Cardiac septum (tissue), 1 donor: Measurements from ENCODE around the gene LEFTY2. TPM values are rescaled to one million over a fixed set of nuclear protein-coding genes. Genes with fewer than 3 reads are reported as not detected.
"Not testable (repeated sequence)": the region's sequence is repeated elsewhere in the genome, so short reads cannot be mapped to it uniquely, and the experiment has no call there.

Experiments used
- DNase-seq: peaks from one replicate; pipeline ENCODE4 v3.0.0-alpha.2; 2020; ENCODE audit warnings: low spot score
- intact Hi-C: fragments of 100-400 bp; cut with DNase I; formaldehyde crosslinking; loops from one replicate; pipeline ENCODE4 v1.14.0; 2022
- total RNA-seq: library from RNA; stranded (reverse); fragmentation: NEBNext Ultra II Directional; extraction: Animal tissue kit (Norgen Biotek cat#: 25700); gene quantifications from one replicate; pipeline ENCODE4 v1.2.1, GENCODE V29; 2021
- donor health status: DM: no; HTN: no; CAD: no.

Gene LEFTY2
- total RNA-seq, 1 donor from 2014 or later = 0.65 TPM

- DNase-seq, intact Hi-C loops: not testable (repeated sequence)
These were observed 4.9 kb downstream of the LEFTY2 start for GRCh38 chr1:225936086-225936485.

- intact Hi-C loops = no loop called here
These were observed 6.3 kb downstream of the LEFTY2 start for GRCh38 chr1:225934711-225935110.

GRCh38 chr1:225933072-225933471, 7.9 kb downstream of the LEFTY2 start:
- no peak for DNase-seq
- intact Hi-C loops = no loop called here

More at GRCh38 chr1:225934711-225935110, 6.3 kb downstream of the LEFTY2 start:
- no peak for DNase-seq

GRCh38 chr1:225931270-225932136, 9.5 kb downstream of the LEFTY2 start:
- intact Hi-C loops = no loop called here
- no peak for DNase-seq

- DNase-seq = no peak
- intact Hi-C loops = no loop called here
These were observed 10.5 kb downstream of the LEFTY2 start for GRCh38 chr1:225930566-225930965.

GRCh38 chr1:225929462-225929861, 11.6 kb downstream of the LEFTY2 start:
- DNase-seq, intact Hi-C loops: not testable (repeated sequence)

- intact Hi-C loops = no loop called here
These were observed 12.5 kb downstream of the LEFTY2 start for GRCh38 chr1:225928186-225929175.

GRCh38 chr1:225926551-225927113, 14.4 kb downstream of the LEFTY2 start:
- DNase-seq = no peak
- intact Hi-C loops = no loop called here

More at GRCh38 chr1:225928186-225929175, 12.5 kb downstream of the LEFTY2 start:
- no peak for DNase-seq

GRCh38 chr1:225923692-225924555, 17.1 kb downstream of the LEFTY2 start, which contains the start of gene PYCR2:
PYCR2 (minus strand) TSS chr1:225924250; CDS start chr1:225924110, 140 bp downstream.
- peak; percentile 97 for DNase-seq
- intact Hi-C loops = loop anchor here (1.0 to 5.0 kb wide), 2 partner anchors 42 to 497 kb away; partner anchors contain the start of genes LBR and TMEM63A

- intact Hi-C loops = loop anchor here (5.0 kb wide), 1 partner anchor 496 kb away; the partner anchor contains the start of gene LBR
- DNase-seq = no peak
These were observed 17.7 kb downstream of the LEFTY2 start for GRCh38 chr1:225923381-225923691.

GRCh38 chr1:225921734-225922709, 19.0 kb downstream of the LEFTY2 start:
- intact Hi-C loops = loop anchor here (5.0 kb wide), 1 partner anchor 495 kb away; the partner anchor contains the start of gene LBR

GRCh38 chr1:225919906-225920305, 21.1 kb downstream of the LEFTY2 start:
- DNase-seq = peak; percentile 81
- intact Hi-C loops = loop anchor here (5.0 kb wide), 1 partner anchor 493 kb away; the partner anchor contains the start of gene LBR

More at GRCh38 chr1:225921734-225922709, 19.0 kb downstream of the LEFTY2 start:
- no peak for DNase-seq

- intact Hi-C loops = no loop called here
- DNase-seq = no peak
These were observed 22.7 kb downstream of the LEFTY2 start for GRCh38 chr1:225918280-225918679.

- intact Hi-C loops = no loop called here
- DNase-seq = no peak
These were observed 23.5 kb downstream of the LEFTY2 start for GRCh38 chr1:225917536-225917935.

- intact Hi-C loops = no loop called here
- no peak for DNase-seq
These were observed 23.9 kb downstream of the LEFTY2 start for GRCh38 chr1:225917101-225917500.

- DNase-seq = no peak
- intact Hi-C loops = no loop called here
These were observed 25.5 kb downstream of the LEFTY2 start for GRCh38 chr1:225915538-225915991.

- intact Hi-C loops = loop anchor here (5.0 kb wide), 2 partner anchors 57 to 138 kb away; partner anchors contain the start of gene SRP9
- no peak for DNase-seq
These were observed 26.1 kb downstream of the LEFTY2 start for GRCh38 chr1:225914947-225915346.
